Measurements from ENCODE around the gene TRIOBP.

TRIOBP gene

GRCh38 chr22:37781434-37782059, 84.7 kb downstream of the TRIOBP start:
- ChIA-PET CTCF (interaction anchor here (0.6 to 2.2 kb wide), 6 partner anchors 10 to 139 kb away, joined by 3 to 7 read pairs (median 4); no protein-coding TSS in a partner anchor), POLR2A (interaction anchor here (1.2 to 1.3 kb wide), 2 partner anchors 63 to 123 kb away, joined by 3 to 4 read pairs; partner anchors contain the start of gene ANKRD54)
- Histone ChIP-seq H3K27ac (ENCODE audit: extremely low read depth, low read depth, low read length) (no peak overlapping the region), H3K9me3 (ENCODE audit: control insufficient read depth, insufficient read depth, low read depth, low read length) (no peaks in the 10 kb centered on the region), H3K4me3 (ENCODE audit: low read depth, low read length) (no peak overlapping the region), H3K36me3 (ENCODE audit: control insufficient read depth in 2 of 2, insufficient read depth in 1 of 2, low read length in 2 of 2) (no peaks in the 10 kb centered on the region), H3K4me1 (ENCODE audit: control insufficient read depth, insufficient read depth, low read length) (peaks cover 5% of the 10 kb centered on the region)
- TF ChIP-seq ZSCAN18 (tag by site-specific recombination; IDR thresholded peaks at IDR 0.05) (no peak), CTCF (tag by site-specific recombination; IDR thresholded peaks at IDR 0.05) (peak; percentile 58; the same call in 1 of the 2 replicates)

- POLR2A ChIA-PET = interaction anchor here (0.6 to 1.3 kb wide), 3 partner anchors 25 to 152 kb away, joined by 4 read pairs; partner anchors contain the start of genes ANKRD54 and GCAT
- Histone ChIP-seq H3K36me3 (ENCODE audit: control insufficient read depth in 2 of 2, insufficient read depth in 1 of 2, low read length in 2 of 2) (no peaks in the 10 kb centered on the region), H3K27ac (ENCODE audit: extremely low read depth, low read depth, low read length) (no peak overlapping the region), H3K9me3 (ENCODE audit: control insufficient read depth, insufficient read depth, low read depth, low read length) (no peaks in the 10 kb centered on the region), H3K4me3 (ENCODE audit: low read depth, low read length) (no peak overlapping the region), H3K4me1 (ENCODE audit: control insufficient read depth, insufficient read depth, low read length) (no peaks in the 10 kb centered on the region; the same call in 1 of the 2 replicates)
- no peak for TF ChIP-seq ZBTB1 (tag by site-specific recombination; IDR thresholded peaks at IDR 0.05)
- TF ChIP-seq ZBTB8A (tag by site-specific recombination; IDR thresholded peaks at IDR 0.05) = 0 out of 2 replicates have a peak, but pooled peaks have one; percentile 39
- no peak for TF ChIP-seq ZNF571 (tag by site-specific recombination; IDR thresholded peaks at IDR 0.05)
- peak; percentile 52; the same call in 1 of the 2 replicates for TF ChIP-seq ZNF664 (tag by site-specific recombination; IDR thresholded peaks at IDR 0.05)
- CTCF ChIA-PET = interaction anchor here (0.6 to 2.0 kb wide), 5 partner anchors 9 to 139 kb away, joined by 3 to 8 read pairs (median 3); no protein-coding TSS in a partner anchor
These were observed 85.7 kb downstream of the TRIOBP start for GRCh38 chr22:37782340-37783168.

GRCh38 chr22:37784829-37785495, 88.1 kb downstream of the TRIOBP start:
- Histone ChIP-seq H3K4me3 (ENCODE audit: low read depth, low read length) (no peak overlapping the region), H3K9me3 (ENCODE audit: control insufficient read depth, insufficient read depth, low read depth, low read length) (no peaks in the 10 kb centered on the region), H3K27ac (ENCODE audit: extremely low read depth, low read depth, low read length) (no peak overlapping the region), H3K4me1 (ENCODE audit: control insufficient read depth, insufficient read depth, low read length) (no peaks in the 10 kb centered on the region), H3K36me3 (ENCODE audit: control insufficient read depth in 2 of 2, insufficient read depth in 1 of 2, low read length in 2 of 2) (no peaks in the 10 kb centered on the region)
- CTCF ChIA-PET = no interaction called here
- POLR2A ChIA-PET = no interaction called here
- TF ChIP-seq ZFHX2 (tag by site-specific recombination; conservative IDR thresholded peaks at IDR 0.05) = 0 out of 2 replicates have a peak, but pooled peaks have one; percentile 23
- TF ChIP-seq SCRT2 (tag by site-specific recombination; IDR thresholded peaks at IDR 0.05) = 0 out of 2 replicates have a peak, but pooled peaks have one; percentile 26
- no peak for TF ChIP-seq ZNF266 (tag by site-specific recombination; IDR thresholded peaks at IDR 0.05; ENCODE audit: low read depth)
- no peak for TF ChIP-seq KLF9 (tag by site-specific recombination; IDR thresholded peaks at IDR 0.05; ENCODE audit: low read depth)
- no peak for TF ChIP-seq ZNF518A (tag by site-specific recombination; conservative IDR thresholded peaks at IDR 0.05; ENCODE audit: low read depth)
- 0 out of 2 replicates have a peak, but pooled peaks have one; percentile 14 for TF ChIP-seq ZNF768 (tag by site-specific recombination; IDR thresholded peaks at IDR 0.05)
- no peak for TF ChIP-seq ZSCAN16 (tag by site-specific recombination; IDR thresholded peaks at IDR 0.05)

All from HEK293 (cell line).